Measurements from ENCODE around the gene TXNDC16.
"Not testable (repeated sequence)": the region's sequence is repeated elsewhere in the genome, so short reads cannot be mapped to it uniquely, and the experiment has no call there.

TXNDC16 gene, protein sequence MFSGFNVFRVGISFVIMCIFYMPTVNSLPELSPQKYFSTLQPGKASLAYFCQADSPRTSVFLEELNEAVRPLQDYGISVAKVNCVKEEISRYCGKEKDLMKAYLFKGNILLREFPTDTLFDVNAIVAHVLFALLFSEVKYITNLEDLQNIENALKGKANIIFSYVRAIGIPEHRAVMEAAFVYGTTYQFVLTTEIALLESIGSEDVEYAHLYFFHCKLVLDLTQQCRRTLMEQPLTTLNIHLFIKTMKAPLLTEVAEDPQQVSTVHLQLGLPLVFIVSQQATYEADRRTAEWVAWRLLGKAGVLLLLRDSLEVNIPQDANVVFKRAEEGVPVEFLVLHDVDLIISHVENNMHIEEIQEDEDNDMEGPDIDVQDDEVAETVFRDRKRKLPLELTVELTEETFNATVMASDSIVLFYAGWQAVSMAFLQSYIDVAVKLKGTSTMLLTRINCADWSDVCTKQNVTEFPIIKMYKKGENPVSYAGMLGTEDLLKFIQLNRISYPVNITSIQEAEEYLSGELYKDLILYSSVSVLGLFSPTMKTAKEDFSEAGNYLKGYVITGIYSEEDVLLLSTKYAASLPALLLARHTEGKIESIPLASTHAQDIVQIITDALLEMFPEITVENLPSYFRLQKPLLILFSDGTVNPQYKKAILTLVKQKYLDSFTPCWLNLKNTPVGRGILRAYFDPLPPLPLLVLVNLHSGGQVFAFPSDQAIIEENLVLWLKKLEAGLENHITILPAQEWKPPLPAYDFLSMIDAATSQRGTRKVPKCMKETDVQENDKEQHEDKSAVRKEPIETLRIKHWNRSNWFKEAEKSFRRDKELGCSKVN

DNA sequence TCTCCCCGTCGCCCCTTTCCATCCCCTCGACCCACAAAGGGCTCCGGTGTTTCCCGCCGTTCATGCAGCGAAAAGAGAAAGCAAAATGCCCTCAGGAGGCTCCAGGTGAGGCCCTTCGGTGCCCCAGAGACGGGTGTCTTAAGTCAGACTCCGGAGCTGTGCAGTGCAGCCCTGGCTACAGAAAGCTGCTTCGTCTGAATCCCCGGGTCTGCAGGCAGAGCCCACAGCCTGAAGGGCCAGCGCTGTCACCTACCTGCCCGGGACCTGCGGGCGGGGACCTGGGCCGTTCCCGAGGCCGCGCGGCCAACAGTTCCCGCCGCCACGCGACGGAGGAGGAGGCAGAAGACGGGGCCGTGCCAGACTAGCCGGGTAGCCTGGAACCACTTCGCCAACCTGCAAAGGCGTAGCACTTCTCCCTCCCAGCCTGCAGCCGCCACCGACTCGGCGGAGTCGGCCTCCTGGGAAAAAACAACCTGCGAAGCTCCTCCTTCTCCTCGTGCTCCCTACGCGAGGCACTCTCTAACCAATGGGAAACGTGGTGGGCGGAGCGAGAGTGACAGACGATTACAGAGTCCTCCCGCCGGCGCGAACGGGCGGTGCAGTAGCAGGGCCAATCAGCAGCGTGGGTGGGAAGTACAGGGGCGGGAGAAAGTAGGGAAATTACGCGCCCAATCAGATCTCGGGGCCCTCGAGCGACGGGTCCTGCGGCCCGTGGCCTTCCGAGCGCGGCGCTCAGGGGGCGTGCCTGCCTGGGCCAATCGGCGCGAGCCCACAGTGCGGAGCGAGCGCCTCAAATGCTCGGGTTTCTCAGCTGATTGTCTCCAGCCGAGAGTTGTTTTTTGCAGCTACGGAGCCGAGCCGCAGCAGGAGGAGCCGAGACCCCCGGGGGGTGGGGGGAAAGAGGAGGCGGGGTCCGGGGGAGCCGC, at the start of gene TXNDC16, which contains the start of gene GPR137C:
Gene TXNDC16, minus strand, starts transcription at position 443 of the 926 bp plus-strand sequence. CDS start 8,948 bp downstream, outside the sequence.
Gene GPR137C, plus strand, starts transcription at position 774 of the 926 bp plus-strand sequence. CDS start 312 bp downstream, outside the sequence.
- peak; percentile 97 for DNase-seq (ENCODE audit: extremely low spot score, insufficient read length, low read depth)
- FAIRE-seq, result peak; percentile 100

DNA sequence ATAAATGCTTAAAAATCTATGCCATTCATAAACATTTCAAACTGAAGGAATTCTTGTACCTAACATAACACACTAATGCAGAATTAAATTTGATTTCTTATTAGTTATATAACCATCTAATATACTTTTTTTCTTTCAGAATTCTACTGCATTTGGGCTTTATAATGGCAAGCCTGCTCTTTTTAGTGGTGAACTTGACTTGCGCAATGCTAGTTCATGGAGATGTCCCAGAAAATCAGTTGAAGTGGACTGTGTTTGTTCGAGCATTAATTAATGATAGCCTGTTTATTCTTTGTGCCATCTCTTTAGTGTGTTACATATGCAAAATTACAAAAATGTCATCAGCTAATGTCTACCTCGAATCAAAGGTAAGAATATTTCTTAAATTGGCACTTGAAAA, 47.7 kb upstream of the TXNDC16 start:
- FAIRE-seq, result no peak

DNA sequence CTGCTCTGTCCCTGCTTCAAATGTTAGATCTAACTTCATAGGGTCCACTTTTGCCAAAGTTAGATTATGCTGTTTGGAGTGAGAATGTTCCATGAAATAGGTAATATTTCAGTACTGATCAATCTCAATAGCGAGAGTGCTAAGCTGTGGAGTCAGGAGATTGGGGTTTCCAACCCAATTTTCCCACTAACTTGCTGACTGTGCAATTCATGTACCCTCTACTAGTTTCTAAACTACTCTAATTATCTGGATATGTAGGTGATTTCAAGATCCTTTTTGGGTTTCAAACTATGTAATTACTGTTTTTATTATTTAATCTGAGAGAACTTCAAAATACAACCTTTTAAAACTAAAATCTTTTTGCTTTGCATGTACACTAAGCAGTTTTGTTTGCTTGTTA, 46.3 kb upstream of the TXNDC16 start:
- FAIRE-seq, result no peak
- no peak for DNase-seq (ENCODE audit: extremely low spot score, insufficient read length, low read depth)

More for the DNA sequence above, 47.7 kb upstream of the TXNDC16 start:
- DNase-seq (ENCODE audit: extremely low spot score, insufficient read length, low read depth), result no peak

DNA sequence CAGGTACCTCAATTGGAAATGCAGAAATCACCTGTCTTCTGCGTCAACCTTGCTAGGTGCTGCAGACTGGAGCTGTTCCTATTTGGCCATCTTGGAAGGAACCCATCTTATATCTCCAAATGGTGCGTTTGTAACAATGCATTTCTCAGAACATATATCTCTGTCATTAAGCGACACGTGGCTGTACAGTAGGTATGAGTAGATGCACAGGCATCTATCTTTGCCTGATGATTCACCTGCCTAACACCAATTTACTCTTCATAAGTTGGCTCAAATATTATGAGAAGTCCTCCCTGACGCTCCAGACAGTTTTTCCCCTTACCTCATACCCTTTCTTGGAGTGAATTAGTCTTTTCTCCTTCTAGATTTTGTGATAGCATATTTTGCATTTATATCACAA, 44.6 kb upstream of the TXNDC16 start:
- DNase-seq (ENCODE audit: extremely low spot score, insufficient read length, low read depth) (no peak), FAIRE-seq (no peak)

DNA sequence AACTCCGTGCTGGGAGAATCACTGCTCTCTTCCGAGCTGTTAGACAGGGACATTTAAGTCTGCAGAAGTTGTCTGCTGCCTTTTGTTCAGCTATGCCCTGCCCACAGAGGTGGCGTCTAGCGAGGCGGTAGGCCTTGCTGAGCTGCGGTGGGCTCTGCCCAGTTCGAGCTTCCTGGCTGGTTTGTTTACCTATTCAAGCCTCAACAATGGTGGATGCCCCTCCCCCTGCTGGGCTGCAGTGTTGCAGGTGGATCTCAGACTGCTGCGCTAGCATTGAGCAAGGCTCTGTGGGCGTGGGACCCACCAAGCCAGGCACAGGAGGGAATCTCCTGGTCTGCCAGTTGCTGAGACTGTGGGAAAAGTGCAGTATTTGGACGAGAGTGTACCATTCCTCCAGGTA, 44.0 kb upstream of the TXNDC16 start:
- no peak for DNase-seq (ENCODE audit: extremely low spot score, insufficient read length, low read depth)
- FAIRE-seq, result no peak

DNA sequence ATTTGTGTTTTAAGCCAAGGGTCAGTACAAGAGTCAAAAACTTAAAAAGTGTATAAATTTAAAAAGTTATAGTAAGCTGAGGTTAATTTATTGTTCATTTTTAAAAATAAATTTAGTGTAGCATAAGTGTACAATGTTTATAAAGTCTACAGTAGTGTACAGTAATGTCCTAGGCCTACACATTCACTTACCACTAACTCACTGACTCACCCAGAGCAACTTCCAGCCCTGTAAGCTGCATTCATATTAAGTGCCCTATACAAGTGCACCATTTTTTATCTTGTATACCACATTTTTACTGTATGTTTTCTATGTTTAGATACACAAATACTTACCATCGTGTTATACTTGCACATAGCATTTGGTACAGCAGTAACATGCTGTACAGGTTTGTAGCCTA, 38.0 kb upstream of the TXNDC16 start:
- DNase-seq (ENCODE audit: extremely low spot score, insufficient read length, low read depth), result no peak
- no peak for FAIRE-seq

DNA sequence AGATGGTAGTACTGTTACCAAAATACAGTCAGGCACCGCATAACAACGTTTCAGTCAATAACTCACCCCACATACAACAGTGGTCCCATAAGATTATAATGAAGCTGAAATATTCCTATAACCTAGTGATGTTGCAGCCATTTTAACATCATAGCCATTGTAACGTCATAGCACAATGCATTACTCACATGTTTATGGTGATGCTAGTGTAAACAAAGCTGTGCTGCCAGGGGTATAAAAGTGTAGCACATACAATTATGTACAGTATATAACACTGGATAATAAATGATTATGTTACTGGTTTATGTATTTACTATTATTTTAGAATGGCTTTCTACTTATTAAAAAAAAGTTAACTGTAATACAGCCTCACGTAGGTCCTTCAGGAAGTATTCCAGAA, 37.3 kb upstream of the TXNDC16 start:
- FAIRE-seq (no peak), DNase-seq (ENCODE audit: extremely low spot score, insufficient read length, low read depth) (no peak)

DNA sequence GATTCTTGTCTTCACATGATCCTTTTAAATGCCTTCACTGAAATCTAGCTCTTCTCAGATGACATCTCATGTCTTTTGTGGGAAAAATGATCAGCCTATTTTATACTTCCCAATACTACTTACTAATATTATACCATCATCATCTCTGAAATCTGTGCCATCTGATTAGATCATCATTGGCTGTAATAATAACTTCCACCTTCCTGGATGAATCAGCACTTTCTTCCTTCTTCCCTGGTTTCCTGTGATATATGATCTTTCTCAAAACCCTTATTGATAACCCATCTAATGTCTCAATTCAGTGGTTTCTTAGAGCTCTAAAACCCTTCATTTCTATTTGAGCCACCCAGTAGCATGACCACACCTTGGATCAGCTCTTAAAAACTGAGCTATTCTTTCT, 31.2 kb upstream of the TXNDC16 start:
- no peak for DNase-seq (ENCODE audit: extremely low spot score, insufficient read length, low read depth)
- no peak for FAIRE-seq

DNA sequence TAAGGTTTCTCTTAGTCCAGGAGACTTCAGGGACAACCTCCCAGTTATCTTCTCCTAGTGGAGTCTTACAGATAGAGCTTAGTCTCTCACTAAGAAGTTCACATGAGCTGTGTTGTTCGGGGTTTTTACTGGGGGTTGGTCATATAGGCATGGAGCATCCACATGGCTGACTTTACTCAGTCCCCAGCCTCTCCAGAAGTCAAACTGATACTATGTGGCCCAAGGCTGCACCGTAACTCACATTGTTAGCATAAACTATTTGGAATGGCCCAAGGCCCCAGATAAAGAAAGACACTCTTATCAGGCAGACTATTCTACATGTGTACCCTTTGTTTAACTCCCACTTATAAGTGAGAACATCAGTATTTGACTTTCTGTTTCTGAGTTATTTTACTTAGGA, 23.6 kb upstream of the TXNDC16 start:
- DNase-seq (ENCODE audit: extremely low spot score, insufficient read length, low read depth), result no peak
- FAIRE-seq, result no peak

DNA sequence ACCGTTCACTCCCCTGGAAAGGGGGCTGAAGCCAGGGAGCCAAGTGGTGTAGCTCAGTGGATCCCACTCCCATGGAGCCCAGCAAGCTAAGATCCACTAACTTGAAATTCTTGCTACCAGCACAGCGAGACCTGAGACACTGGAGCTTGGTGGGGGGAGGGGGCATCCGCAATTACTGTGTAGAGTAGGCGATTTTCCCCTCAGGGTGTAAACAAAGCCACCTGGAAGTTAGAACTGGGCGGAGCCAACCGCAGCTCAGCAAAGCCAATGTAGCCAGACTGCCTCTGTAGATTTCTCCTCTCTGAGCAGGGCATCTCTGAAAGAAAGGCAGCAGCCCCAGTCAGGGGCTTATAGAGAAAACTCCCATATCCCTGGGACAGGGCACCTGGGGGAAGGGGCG, 16.1 kb upstream of the TXNDC16 start:
- FAIRE-seq; DNase-seq (ENCODE audit: extremely low spot score, insufficient read length, low read depth): not testable (repeated sequence)

DNA sequence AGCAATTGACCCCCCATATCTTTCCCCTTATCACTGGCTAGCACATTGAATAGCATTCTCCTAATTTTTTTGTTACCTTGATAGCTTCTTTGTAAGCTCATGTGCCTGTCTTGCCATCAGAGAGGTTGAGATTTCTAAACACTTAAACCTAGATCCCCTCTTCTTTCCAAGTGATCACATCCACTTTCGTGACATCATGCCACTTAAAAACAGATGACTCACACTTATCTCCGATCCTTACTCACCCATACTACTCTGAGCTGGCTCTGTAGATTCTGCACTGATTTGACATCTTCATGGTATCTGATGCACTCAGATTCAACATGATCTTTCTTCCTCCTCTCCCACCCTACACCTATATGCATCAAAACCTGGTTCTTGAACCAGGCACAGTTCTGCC, 10.8 kb upstream of the TXNDC16 start:
- no peak for FAIRE-seq
- DNase-seq (ENCODE audit: extremely low spot score, insufficient read length, low read depth), result no peak

DNA sequence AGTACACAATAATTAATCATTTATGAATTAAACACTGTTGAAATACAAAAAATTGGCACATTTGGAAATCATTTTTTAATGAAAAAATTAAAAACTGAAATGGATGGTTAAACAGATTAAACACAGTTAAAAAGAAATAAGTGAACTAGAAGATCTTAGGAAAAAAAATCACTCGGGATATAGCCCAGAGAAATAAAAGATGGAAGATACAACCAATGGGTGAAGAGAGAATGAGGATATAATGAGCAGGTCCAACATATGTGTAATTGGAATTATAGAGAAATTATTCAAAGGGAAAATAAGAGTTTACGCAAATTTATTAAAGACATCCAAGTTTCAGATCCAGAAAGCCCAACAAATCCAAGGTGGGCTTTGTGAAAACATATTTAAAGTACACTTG, 6.4 kb upstream of the TXNDC16 start:
- DNase-seq (ENCODE audit: extremely low spot score, insufficient read length, low read depth) (no peak), FAIRE-seq (no peak)

DNA sequence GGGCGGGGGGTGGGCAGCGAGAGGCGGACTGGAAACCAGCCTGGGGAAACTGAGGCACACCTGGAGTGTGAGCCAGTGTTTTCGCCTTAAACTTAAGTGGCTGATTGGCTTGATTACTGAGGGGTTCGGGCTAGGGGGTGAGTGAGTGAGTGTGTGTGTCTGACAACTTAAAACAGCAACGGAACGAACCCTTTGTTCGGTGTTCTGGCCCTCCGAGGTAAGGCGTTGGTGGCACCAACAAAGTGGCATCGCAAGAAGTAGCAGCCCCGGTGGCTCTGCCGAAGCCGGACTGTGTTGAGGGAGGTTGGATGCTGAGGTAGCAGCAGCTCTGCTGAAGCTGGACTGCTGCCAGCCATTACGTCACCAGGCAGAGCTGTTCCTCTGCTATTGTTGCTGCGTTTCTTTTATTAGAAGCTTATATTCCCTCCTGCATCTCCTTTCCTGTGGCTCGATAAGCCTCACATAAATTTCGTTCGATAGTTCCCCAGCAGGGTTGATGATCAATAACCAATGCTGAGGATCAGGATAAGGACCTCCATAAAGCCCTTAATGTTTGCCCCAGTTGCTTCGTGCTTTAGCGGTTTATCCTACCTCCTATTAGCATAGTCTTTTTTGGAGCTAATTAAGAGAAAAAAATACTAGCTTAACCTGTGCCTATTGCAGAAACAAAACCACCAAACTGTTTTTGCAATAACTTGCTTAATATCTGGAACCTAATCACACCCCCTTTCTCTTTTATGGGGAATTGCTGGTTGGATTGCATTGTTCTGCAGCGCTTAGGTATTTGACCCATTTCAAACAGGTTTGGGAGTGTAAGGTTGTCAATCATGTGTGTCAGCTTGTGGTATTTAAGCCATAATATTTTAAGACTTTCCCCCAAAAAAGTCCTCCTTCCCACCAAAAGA, 1.6 kb upstream of the TXNDC16 start:
- DNase-seq (ENCODE audit: extremely low spot score, insufficient read length, low read depth), result peak; percentile 25
- FAIRE-seq, result peak; percentile 72

DNA sequence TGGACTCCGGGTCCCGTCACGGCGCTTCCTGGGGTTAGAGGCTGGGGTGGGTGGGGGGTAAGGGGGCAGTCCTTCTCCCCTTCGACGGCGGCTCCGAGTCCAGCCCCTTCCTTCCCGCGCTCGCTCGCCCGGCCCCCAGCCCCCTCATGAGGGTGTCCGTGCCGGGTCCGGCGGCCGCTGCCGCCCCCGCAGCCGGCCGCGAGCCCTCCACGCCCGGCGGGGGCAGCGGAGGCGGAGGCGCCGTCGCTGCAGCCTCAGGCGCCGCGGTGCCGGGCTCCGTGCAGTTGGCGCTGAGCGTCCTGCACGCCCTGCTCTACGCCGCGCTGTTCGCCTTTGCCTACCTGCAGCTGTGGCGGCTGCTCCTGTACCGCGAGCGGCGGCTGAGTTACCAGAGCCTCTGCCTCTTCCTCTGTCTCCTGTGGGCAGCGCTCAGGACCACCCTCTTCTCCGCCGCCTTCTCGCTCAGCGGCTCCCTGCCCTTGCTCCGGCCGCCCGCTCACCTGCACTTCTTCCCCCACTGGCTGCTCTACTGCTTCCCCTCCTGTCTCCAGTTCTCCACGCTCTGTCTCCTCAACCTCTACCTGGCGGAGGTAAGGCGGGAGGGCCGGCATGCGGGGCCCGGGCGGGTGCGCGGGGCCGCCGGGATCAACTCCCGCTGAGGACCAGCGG, 831 bp upstream of the TXNDC16 start:
- FAIRE-seq, result no peak
- DNase-seq (ENCODE audit: extremely low spot score, insufficient read length, low read depth), result no peak

DNA sequence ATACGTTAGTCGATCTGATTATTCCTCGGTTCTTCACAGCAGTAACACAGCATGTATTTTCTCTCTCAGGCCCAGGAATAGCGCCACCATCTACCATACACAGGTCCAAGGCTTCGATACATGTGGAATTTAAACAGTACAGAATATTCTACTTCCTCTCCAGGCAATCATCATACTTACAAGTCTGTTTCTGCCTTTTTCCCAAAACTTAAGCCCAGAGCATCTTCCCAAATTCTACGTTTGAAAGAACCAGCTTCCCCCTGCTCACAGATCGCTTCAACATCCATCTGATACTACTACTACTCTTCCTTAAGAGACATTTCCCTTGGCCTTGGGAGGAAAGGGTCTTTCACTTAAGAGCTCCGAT, 626 bp downstream of the TXNDC16 start:
- FAIRE-seq (peak; percentile 70), DNase-seq (ENCODE audit: extremely low spot score, insufficient read length, low read depth) (no peak)

DNA sequence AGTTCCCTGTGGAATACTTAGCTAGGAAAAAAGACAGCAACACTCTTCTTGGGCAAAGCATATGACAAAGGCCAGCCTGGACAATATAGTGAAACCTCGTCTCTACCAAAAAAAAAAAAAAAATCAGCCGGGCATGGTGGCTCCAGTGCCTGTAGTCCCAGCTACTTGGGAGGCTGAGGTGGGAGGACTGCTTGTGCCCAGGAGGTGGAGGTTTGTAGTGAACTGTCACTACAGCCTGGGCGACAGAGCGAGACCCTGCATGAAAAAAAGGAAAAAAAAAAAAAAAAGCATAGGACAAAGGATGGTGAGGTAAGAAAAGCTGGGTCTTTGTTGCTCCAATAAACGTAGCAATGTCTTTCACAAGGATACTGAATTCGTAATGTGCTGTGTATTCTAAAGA, 1.1 kb downstream of the TXNDC16 start:
- no peak for DNase-seq (ENCODE audit: extremely low spot score, insufficient read length, low read depth)
- no peak for FAIRE-seq

DNA sequence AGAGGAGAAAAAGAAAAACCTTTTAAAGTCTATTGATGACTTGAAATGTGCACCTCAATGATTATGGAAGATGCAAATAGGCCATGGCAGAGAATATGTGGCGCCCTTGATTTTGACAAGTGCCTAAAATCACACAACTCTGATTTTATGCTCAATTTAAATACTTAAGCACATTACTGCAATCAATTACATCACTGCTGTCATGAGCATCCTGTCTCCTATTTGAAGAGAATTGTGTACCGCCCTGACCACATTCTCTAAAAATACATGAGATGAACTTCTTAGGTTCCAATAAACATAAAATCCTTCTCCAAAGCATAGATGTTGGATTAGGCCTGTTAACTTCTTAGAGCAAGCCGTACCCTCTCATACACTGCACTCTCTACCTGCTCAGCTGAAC, 1.6 kb downstream of the TXNDC16 start:
- FAIRE-seq (no peak), DNase-seq (ENCODE audit: extremely low spot score, insufficient read length, low read depth) (no peak)

DNA sequence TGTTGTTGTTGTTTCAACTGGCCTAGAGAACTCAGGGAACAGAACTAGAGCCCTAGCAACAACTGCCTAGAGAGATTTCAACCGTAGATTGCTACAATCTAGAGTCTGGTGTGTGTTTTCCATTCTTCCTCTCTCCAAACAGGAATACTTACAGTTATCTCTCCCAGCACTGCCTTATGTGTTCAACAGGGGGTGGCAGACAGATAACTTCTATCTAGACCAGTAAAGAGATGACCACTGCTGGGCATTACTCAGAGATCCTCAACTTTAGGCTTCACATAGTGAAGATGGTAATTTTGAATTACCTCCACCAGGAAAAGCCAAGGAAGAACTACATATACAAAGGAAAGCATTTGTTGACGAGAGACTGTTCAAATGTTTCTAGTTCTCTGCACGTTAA, 4.8 kb downstream of the TXNDC16 start:
- no peak for DNase-seq (ENCODE audit: extremely low spot score, insufficient read length, low read depth)
- no peak for FAIRE-seq

DNA sequence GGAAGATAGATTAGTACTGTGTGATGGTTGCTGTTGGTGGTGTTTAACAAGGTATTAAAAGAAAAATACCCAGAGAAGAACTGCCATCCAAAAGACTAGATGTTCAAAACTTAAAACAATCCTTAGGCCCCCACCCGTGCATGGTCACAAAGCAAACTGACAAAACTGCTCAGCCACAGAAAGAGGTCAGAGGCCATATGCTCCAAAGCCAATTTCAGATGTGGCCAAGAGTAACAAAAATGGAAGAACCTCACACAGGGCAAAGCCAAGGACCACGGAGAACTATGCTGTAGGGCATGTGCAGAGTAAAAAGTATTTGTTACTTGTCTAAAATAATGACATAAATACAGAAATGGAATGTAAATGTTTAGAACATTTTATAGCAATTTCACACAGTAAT, 5.3 kb downstream of the TXNDC16 start:
- FAIRE-seq, result no peak
- DNase-seq (ENCODE audit: extremely low spot score, insufficient read length, low read depth), result no peak
